SK-N-SH treated with all-trans-retinoic acid at 6 μM for 48 hours (cell line): ENCODE data around the gene PTPN13.

Source experiments
- ATAC-seq: fragments of 200-7000 bp; cut with Tn5 transposase; 3 replicates; pipeline ENCODE4 v1.9.1; 2020; ENCODE audit warnings: mild to moderate bottlenecking, moderate library complexity
- ARNTL ChIP-seq: fragments of 450-650 bp; formaldehyde crosslinking; IDR thresholded peaks from 2 replicates; pipeline ENCODE4 v1.5.0; 2020; ENCODE audit warnings: low read depth, mild to moderate bottlenecking, moderate library complexity, borderline replicate concordance
- BACH2 ChIP-seq: fragments of 250-450 bp; sonication (Bioruptor Pico); IDR thresholded peaks from 2 replicates; pipeline ENCODE4 v1.9.0; 2021; ENCODE audit warnings: mild to moderate bottlenecking, borderline replicate concordance
- ISL1 ChIP-seq: fragments of 250-450 bp; sonication (Bioruptor Pico); IDR thresholded peaks from 2 replicates; pipeline ENCODE4 v2.1.2; 2022; ENCODE audit warnings: mild to moderate bottlenecking, moderate library complexity
- OSR1 ChIP-seq: fragments of 250-450 bp; sonication (Bioruptor Pico); IDR thresholded peaks from 2 replicates; pipeline ENCODE4 v1.8.0; 2022; ENCODE audit warnings: moderate library complexity, mild to moderate bottlenecking, inconsistent platforms
- RARB ChIP-seq: fragments of 250-450 bp; sonication (Bioruptor Pico); IDR thresholded peaks from 2 replicates; pipeline ENCODE4 v1.8.0; 2021; ENCODE audit warnings: mild to moderate bottlenecking, moderate library complexity
- SNAI2 ChIP-seq: fragments of 250-450 bp; sonication (Bioruptor Pico); IDR thresholded peaks from 2 replicates; pipeline ENCODE4 v1.5.0; 2020; ENCODE audit warnings: mild to moderate bottlenecking, moderate library complexity
- TOX ChIP-seq: fragments of 250-450 bp; sonication (Bioruptor Pico); IDR thresholded peaks from 2 replicates; pipeline ENCODE4 v1.8.0; 2021; ENCODE audit warnings: mild to moderate bottlenecking, moderate library complexity, borderline replicate concordance
- ZC3H10 ChIP-seq: fragments of 250-450 bp; sonication (Bioruptor Pico); IDR thresholded peaks from 2 replicates; pipeline ENCODE4 v1.5.1; 2021; ENCODE audit warnings: mild to moderate bottlenecking, moderate library complexity
- ZFP30 ChIP-seq: fragments of 450-650 bp; formaldehyde crosslinking; IDR thresholded peaks from 2 replicates; pipeline ENCODE4 v1.5.0; 2022; ENCODE audit warnings: mild to moderate bottlenecking, moderate library complexity
- ZNF565 ChIP-seq: fragments of 450-650 bp; formaldehyde crosslinking; conservative IDR thresholded peaks from 2 replicates; pipeline ENCODE4 v1.5.0; 2020; ENCODE audit warnings: low read depth, mild to moderate bottlenecking, moderate library complexity
- ZNF70 ChIP-seq: fragments of 450-650 bp; formaldehyde crosslinking; IDR thresholded peaks from 2 replicates; pipeline ENCODE4 v1.5.0; 2020; ENCODE audit warnings: mild to moderate bottlenecking, moderate library complexity
- ZNF8 ChIP-seq: fragments of 450-650 bp; formaldehyde crosslinking; IDR thresholded peaks from 2 replicates; pipeline ENCODE4 v1.5.0; 2020; ENCODE audit warnings: mild to moderate bottlenecking, moderate library complexity
- TF ChIP-seq, protein P1 (sequence below): fragments of 250-450 bp; sonication (Bioruptor Pico); IDR thresholded peaks from 2 replicates; pipeline ENCODE4 v1.5.1; 2021; ENCODE audit warnings: mild to moderate bottlenecking, moderate library complexity
- TF ChIP-seq, protein P2 (sequence below): fragments of 250-450 bp; sonication (Bioruptor Pico); IDR thresholded peaks from 2 replicates; pipeline ENCODE4 v1.5.1; 2020; ENCODE audit warnings: low read depth, mild to moderate bottlenecking, moderate library complexity
- TF ChIP-seq, protein P3 (sequence below): fragments of 250-450 bp; sonication (Bioruptor Pico); IDR thresholded peaks from 2 replicates; pipeline ENCODE4 v1.8.0; 2020; ENCODE audit warnings: mild to moderate bottlenecking, moderate library complexity, borderline replicate concordance
- TF ChIP-seq, protein P4 (sequence below): fragments of 250-450 bp; sonication (Bioruptor Pico); IDR thresholded peaks from 2 replicates; pipeline ENCODE4 v1.5.0; 2020; ENCODE audit warnings: mild to moderate bottlenecking, moderate library complexity
- TF ChIP-seq, protein P5 (sequence below): fragments of 250-450 bp; sonication (Bioruptor Pico); IDR thresholded peaks from 2 replicates; pipeline ENCODE4 v1.8.0; 2021; ENCODE audit warnings: low read depth, mild to moderate bottlenecking, moderate library complexity, borderline replicate concordance

The PTPN13 gene

DNA sequence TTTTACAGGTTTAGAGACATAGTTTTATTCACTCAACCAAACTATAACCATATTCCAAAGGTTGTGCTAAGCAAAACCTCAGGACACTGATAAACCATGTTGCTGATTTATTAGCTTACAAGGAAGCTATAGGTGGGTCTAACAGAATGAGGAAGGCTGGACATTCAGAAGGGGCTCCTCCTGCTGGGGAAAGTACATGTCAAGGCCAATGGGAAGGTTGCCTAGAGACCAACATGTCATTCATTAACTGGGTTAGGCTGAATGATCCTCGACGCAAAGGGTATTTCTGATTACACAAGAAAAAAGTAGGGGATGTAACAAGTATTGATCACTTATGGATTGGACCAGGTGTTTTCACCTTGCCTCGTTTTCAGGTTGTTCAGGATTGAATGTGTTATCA is 224.7 kb downstream of the PTPN13 start (continued):
- TF ChIP-seq, protein P1, sequence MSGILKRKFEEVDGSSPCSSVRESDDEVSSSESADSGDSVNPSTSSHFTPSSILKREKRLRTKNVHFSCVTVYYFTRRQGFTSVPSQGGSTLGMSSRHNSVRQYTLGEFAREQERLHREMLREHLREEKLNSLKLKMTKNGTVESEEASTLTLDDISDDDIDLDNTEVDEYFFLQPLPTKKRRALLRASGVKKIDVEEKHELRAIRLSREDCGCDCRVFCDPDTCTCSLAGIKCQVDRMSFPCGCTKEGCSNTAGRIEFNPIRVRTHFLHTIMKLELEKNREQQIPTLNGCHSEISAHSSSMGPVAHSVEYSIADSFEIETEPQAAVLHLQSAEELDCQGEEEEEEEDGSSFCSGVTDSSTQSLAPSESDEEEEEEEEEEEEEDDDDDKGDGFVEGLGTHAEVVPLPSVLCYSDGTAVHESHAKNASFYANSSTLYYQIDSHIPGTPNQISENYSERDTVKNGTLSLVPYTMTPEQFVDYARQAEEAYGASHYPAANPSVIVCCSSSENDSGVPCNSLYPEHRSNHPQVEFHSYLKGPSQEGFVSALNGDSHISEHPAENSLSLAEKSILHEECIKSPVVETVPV (CRISPR knock-in tag), result no peak
- no peak for TF ChIP-seq TOX (CRISPR knock-in tag)

DNA sequence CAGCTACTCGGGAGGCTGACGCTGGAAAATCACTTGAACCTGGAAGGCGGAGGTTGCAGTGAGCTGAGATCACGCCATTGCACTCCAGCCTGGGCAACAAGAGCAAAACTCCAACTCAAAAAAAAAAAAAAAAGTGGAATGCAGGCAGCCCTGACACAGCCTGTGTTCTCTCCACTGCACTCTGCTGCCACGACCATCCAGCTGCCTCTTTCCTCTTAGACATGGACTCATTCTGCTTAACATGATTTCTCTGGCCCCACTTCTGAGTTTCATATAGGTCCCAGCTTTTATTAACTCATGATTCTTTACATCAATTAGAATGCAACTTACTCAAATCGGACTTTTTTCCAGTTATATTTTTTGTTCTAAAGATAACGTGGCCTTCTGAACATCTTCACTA is 225.4 kb downstream of the PTPN13 start:
- TF ChIP-seq SNAI2 (no peak), OSR1 (CRISPR knock-in tag) (no peak), BACH2 (CRISPR knock-in tag) (no peak), RARB (no peak), ZFP30 (CRISPR knock-in tag) (no peak), ZNF8 (CRISPR knock-in tag) (no peak)
- TF ChIP-seq, protein P1 (CRISPR knock-in tag), result no peak
- TF ChIP-seq, protein P2, sequence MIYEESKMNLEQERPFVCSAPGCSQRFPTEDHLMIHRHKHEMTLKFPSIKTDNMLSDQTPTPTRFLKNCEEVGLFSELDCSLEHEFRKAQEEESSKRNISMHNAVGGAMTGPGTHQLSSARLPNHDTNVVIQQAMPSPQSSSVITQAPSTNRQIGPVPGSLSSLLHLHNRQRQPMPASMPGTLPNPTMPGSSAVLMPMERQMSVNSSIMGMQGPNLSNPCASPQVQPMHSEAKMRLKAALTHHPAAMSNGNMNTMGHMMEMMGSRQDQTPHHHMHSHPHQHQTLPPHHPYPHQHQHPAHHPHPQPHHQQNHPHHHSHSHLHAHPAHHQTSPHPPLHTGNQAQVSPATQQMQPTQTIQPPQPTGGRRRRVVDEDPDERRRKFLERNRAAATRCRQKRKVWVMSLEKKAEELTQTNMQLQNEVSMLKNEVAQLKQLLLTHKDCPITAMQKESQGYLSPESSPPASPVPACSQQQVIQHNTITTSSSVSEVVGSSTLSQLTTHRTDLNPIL (CRISPR knock-in tag), result no peak
- TF ChIP-seq, protein P3, sequence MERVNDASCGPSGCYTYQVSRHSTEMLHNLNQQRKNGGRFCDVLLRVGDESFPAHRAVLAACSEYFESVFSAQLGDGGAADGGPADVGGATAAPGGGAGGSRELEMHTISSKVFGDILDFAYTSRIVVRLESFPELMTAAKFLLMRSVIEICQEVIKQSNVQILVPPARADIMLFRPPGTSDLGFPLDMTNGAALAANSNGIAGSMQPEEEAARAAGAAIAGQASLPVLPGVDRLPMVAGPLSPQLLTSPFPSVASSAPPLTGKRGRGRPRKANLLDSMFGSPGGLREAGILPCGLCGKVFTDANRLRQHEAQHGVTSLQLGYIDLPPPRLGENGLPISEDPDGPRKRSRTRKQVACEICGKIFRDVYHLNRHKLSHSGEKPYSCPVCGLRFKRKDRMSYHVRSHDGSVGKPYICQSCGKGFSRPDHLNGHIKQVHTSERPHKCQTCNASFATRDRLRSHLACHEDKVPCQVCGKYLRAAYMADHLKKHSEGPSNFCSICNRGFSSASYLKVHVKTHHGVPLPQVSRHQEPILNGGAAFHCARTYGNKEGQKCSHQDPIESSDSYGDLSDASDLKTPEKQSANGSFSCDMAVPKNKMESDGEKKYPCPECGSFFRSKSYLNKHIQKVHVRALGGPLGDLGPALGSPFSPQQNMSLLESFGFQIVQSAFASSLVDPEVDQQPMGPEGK (CRISPR knock-in tag), result no peak
- no peak for ATAC-seq

DNA sequence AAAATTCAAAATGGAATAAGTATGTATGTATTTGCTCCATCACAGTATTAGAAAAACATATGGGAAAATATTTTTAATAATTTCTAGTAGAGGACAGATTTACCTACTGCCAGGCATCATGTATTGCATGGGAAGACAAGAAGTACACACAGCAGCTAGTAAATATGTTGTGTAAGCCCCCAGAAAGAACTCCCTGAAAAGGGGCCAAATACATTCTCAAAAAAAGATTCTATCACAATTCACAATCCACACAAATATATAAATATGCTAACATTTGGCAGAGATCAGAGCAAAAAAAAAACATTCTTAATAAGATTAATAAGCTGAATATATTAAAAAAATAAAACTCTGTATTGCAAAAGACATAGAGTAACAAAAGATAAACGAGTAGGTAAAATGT is 227.0 kb downstream of the PTPN13 start:
- TF ChIP-seq ISL1 (CRISPR knock-in tag) (no peak), ARNTL (CRISPR knock-in tag) (no peak), ZNF565 (CRISPR knock-in tag) (no peak), RARB (no peak), SNAI2 (no peak), ZNF70 (CRISPR knock-in tag) (no peak), ZC3H10 (CRISPR knock-in tag) (no peak)
- TF ChIP-seq, protein P2 (CRISPR knock-in tag), result no peak
- TF ChIP-seq, protein P4, sequence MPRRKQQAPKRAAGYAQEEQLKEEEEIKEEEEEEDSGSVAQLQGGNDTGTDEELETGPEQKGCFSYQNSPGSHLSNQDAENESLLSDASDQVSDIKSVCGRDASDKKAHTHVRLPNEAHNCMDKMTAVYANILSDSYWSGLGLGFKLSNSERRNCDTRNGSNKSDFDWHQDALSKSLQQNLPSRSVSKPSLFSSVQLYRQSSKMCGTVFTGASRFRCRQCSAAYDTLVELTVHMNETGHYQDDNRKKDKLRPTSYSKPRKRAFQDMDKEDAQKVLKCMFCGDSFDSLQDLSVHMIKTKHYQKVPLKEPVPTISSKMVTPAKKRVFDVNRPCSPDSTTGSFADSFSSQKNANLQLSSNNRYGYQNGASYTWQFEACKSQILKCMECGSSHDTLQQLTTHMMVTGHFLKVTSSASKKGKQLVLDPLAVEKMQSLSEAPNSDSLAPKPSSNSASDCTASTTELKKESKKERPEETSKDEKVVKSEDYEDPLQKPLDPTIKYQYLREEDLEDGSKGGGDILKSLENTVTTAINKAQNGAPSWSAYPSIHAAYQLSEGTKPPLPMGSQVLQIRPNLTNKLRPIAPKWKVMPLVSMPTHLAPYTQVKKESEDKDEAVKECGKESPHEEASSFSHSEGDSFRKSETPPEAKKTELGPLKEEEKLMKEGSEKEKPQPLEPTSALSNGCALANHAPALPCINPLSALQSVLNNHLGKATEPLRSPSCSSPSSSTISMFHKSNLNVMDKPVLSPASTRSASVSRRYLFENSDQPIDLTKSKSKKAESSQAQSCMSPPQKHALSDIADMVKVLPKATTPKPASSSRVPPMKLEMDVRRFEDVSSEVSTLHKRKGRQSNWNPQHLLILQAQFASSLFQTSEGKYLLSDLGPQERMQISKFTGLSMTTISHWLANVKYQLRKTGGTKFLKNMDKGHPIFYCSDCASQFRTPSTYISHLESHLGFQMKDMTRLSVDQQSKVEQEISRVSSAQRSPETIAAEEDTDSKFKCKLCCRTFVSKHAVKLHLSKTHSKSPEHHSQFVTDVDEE, result no peak
- TF ChIP-seq, protein P5, sequence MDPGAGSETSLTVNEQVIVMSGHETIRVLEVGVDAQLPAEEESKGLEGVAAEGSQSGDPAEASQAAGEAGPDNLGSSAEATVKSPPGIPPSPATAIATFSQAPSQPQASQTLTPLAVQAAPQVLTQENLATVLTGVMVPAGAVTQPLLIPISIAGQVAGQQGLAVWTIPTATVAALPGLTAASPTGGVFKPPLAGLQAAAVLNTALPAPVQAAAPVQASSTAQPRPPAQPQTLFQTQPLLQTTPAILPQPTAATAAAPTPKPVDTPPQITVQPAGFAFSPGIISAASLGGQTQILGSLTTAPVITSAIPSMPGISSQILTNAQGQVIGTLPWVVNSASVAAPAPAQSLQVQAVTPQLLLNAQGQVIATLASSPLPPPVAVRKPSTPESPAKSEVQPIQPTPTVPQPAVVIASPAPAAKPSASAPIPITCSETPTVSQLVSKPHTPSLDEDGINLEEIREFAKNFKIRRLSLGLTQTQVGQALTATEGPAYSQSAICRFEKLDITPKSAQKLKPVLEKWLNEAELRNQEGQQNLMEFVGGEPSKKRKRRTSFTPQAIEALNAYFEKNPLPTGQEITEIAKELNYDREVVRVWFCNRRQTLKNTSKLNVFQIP (CRISPR knock-in tag), result no peak
- ATAC-seq, result no peak
